K562 (cell line): ENCODE results near the gene IMPA2.

Source experiments
- ARNT ChIP-seq, 2 experiments: fragments of 450-650 bp; IDR thresholded peaks; 2 replicates each; pipeline ENCODE4 v1.6.1; 2016; ENCODE audit warnings: mild to moderate bottlenecking in 1 of 2
- CEBPZ ChIP-seq: fragments of 150-350 bp; IDR thresholded peaks from 2 replicates; pipeline ENCODE4 v1.6.1; 2014; ENCODE audit warnings: low read depth, mild to moderate bottlenecking, low read length, borderline replicate concordance
- COPS2 ChIP-seq: fragments of 450-650 bp; conservative IDR thresholded peaks from 2 replicates; pipeline ENCODE4 v1.6.1; 2016; ENCODE audit warnings: mild to moderate bottlenecking, moderate library complexity
- JUNB ChIP-seq: fragments of 450-650 bp; formaldehyde crosslinking; conservative IDR thresholded peaks from 2 replicates; pipeline ENCODE4 v1.4.0; 2020; ENCODE audit warnings: mild to moderate bottlenecking
- MCM3 ChIP-seq: fragments of 450-650 bp; IDR thresholded peaks from 2 replicates; pipeline ENCODE4 v1.6.1; 2016
- POLR2AphosphoS5 ChIP-seq: IDR thresholded peaks from 2 replicates; pipeline ENCODE4 v1.6.1; 2011; ENCODE audit warnings: mild to moderate bottlenecking, low read depth, low read length, moderate library complexity; ENCODE audit not compliant: control insufficient read depth, insufficient read depth
- REST ChIP-seq, 2 experiments: fragments of 450-650 bp; formaldehyde crosslinking in 1 of 2; IDR thresholded peaks; 2 replicates each; pipeline versions ENCODE4 v1.4.0 to v1.6.1; 2014 to 2020; ENCODE audit warnings: mild to moderate bottlenecking in 2 of 2, borderline replicate concordance in 1 of 2, low read depth in 1 of 2
- SMC3 ChIP-seq: conservative IDR thresholded peaks from 2 replicates; pipeline ENCODE4 v1.6.1; 2011; ENCODE audit warnings: low read depth, low read length, improper control_type of control experiment; ENCODE audit not compliant: insufficient read depth
- ZBTB43 ChIP-seq: sonication (generic); formaldehyde crosslinking; IDR thresholded peaks from 2 replicates; pipeline ENCODE4 v1.8.0; 2023; ENCODE audit warnings: mild to moderate bottlenecking, missing genetic modification reagents
- ZNF436 ChIP-seq: fragments of 250-450, 450-650 bp; sonication (Bioruptor Pico); formaldehyde crosslinking; IDR thresholded peaks from 2 replicates; pipeline ENCODE4 v1.7.0; 2020; ENCODE audit warnings: mild to moderate bottlenecking
- ZNF785 ChIP-seq: fragments of 250-450 bp; sonication (Bioruptor Pico); IDR thresholded peaks from 2 replicates; pipeline ENCODE4 v1.4.0; 2020; ENCODE audit warnings: mild to moderate bottlenecking

GRCh38 chr18:12003894-12004293 is 22.6 kb downstream of the IMPA2 start:
- TF ChIP-seq CEBPZ (no peak), ZNF785 (CRISPR knock-in tag) (no peak), COPS2 (no peak), POLR2AphosphoS5 (no peak), MCM3 (no peak), REST (IDR thresholded peaks at IDR 0.05; ENCODE audit: borderline replicate concordance) (no peak), REST (CRISPR knock-in tag; IDR thresholded peaks at IDR 0.05; ENCODE audit: low read depth) (no peak), ZNF436 (CRISPR knock-in tag) (no peak), SMC3 (no peak), ARNT (IDR thresholded peaks at IDR 0.05) (no peak), JUNB (no peak), ZBTB43 (CRISPR knock-in tag) (no peak)
